GM10248 (cell line): Measurements from ENCODE around the gene COL15A1.

Experiments
- CTCF ChIA-PET: fragments of 300-600 bp; sonication (Branson Sonifier 250); formaldehyde crosslinking; extraction: SDS; loops from one replicate; lab custom pipeline; 2021; ENCODE audit warnings: antibody characterized with exemption; lab: Yijun Ruan, JAX
- POLR2A ChIA-PET: fragments of 350-650 bp; sonication (Branson Sonifier 250); formaldehyde crosslinking; extraction: SDS; loops from one replicate; lab custom pipeline; 2020; ENCODE audit warnings: antibody characterized with exemption; lab: Yijun Ruan, JAX
- DNase-seq: peaks from one replicate; pipeline ENCODE4 v3.0.0; 2012; ENCODE audit errors: extremely low spot score
- TF ChIP-seq, protein P1 (sequence below): IDR thresholded peaks from 2 replicates; pipeline ENCODE4 v1.5.1; 2012; ENCODE audit warnings: mild to moderate bottlenecking, low read depth; ENCODE audit errors: extremely low read depth, missing control alignments, control extremely low read depth

The COL15A1 gene

DNA sequence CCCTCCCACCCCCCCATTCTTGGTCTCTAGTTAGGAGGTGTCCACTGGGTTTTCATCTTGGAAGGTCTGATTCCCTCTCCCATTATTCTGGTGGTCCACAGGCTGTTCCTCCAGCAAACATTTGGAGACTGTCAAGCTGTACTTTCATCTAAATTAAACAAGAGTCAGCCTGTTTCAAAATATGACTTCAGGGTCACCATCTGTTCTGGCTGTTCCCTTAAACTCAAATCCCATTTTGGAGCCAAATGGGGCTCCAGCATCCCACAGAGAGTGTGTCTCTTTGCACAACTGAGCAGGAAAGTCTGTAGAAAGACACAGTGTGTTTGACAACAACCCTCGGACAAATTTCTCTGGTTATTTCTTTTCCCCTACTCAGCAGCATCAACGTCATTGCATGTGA lies 20.5 kb downstream of the COL15A1 start:
- CTCF ChIA-PET = interaction anchor here (1.1 to 4.1 kb wide), 6 partner anchors 9 to 177 kb away, joined by 3 to 26 read pairs (median 4); no protein-coding TSS in a partner anchor
- no peak for DNase-seq
- POLR2A ChIA-PET = no interaction called here
- TF ChIP-seq, protein P1, sequence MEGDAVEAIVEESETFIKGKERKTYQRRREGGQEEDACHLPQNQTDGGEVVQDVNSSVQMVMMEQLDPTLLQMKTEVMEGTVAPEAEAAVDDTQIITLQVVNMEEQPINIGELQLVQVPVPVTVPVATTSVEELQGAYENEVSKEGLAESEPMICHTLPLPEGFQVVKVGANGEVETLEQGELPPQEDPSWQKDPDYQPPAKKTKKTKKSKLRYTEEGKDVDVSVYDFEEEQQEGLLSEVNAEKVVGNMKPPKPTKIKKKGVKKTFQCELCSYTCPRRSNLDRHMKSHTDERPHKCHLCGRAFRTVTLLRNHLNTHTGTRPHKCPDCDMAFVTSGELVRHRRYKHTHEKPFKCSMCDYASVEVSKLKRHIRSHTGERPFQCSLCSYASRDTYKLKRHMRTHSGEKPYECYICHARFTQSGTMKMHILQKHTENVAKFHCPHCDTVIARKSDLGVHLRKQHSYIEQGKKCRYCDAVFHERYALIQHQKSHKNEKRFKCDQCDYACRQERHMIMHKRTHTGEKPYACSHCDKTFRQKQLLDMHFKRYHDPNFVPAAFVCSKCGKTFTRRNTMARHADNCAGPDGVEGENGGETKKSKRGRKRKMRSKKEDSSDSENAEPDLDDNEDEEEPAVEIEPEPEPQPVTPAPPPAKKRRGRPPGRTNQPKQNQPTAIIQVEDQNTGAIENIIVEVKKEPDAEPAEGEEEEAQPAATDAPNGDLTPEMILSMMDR = no peak

DNA sequence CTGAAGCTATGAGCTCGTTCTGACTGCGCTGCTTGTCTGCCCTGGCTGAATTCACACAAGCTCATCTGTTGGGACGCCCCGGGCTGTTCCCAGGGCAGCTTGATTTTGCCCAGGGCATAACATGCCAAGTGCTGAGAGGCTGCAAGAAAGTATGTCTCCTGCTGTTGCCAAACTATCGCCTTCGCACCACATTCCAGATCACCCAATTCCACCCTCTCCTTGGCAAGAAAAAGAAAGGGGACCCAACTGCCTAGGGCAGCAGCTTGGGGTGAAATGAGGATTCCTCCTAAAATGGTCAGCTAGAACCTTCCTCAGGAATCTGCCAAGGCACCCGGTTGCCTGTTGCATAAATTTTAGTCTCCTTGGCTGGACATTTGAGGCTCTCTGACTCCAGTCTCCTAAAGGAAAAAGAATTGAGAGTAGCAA lies 21.2 kb downstream of the COL15A1 start:
- ChIA-PET CTCF (interaction anchor here (1.0 to 4.1 kb wide), 7 partner anchors 8 to 176 kb away, joined by 3 to 26 read pairs (median 3); no protein-coding TSS in a partner anchor), POLR2A (no interaction called here)
- TF ChIP-seq, protein P1 = no peak

DNA sequence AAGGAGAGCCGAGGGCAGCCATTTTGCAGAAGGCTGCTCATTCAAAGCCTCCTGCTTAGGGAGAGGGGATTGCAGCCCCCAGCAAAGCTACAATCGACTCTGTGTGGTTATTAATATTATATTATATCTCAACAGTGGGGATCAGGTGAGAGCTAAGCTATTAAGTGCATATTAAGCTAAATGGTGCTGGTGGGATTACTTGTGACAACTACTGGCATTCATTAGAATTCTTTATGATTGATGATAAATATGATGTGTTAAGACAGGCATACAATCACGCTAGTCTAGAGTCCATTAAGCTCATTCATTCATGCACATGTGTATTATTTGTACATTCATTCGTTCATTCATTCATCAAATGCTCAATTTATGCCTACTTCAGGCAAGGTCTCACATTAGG lies 23.0 kb downstream of the COL15A1 start:
- CTCF ChIA-PET = interaction anchor here (1.0 to 4.1 kb wide), 4 partner anchors 9 to 174 kb away, joined by 3 to 26 read pairs (median 6); no protein-coding TSS in a partner anchor
- POLR2A ChIA-PET = no interaction called here
- TF ChIP-seq, protein P1 = no peak
- no peak for DNase-seq

More for the DNA sequence above, 21.2 kb downstream of the COL15A1 start:
- no peak for DNase-seq

DNA sequence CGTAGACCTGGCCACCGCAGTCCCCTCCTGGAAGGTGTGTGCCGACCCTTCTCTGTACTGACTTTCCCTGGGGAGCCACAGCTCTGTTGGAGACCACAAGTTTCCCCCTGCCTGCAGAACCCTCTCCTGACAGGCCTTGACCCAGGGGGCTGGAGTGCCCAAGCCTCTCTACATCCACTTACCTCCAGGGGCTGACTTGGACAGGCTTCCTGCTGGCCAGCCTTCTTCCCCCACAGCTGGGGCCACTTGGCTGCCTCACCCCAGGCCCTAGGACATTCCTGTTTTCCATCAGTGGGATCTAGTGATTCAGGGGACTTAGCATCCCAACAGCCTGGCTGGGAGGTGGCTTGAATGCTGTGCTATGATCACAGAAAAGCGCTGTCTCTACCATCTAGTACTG lies 23.6 kb downstream of the COL15A1 start:
- TF ChIP-seq, protein P1 = no peak
- no peak for DNase-seq
- ChIA-PET POLR2A (no interaction called here), CTCF (interaction anchor here (1.2 to 4.1 kb wide), 3 partner anchors 8 to 174 kb away, joined by 4 to 26 read pairs (median 8); no protein-coding TSS in a partner anchor)

DNA sequence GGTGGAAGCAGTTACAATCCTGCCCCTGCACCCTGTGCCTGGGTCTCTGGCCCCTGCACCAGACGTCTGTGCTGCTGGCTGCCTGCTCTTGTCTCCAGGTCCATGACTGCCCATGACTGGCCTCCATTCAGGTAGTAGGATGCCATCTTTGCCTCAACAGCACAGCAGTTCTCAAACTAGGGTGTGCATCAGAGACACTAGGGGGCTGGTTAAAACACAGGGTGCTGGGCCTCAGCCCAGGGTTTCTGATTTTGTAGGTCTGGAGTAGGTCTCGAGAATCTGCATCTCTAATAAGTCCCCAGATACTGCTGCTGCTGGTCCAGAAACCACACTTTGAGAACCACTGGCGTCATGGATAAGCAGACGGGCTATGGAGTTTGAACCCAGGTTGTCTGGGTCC lies 24.0 kb downstream of the COL15A1 start:
- TF ChIP-seq, protein P1 = no peak
- ChIA-PET CTCF (interaction anchor here (1.2 to 2.6 kb wide), 2 partner anchors 120 to 173 kb away, joined by 4 to 8 read pairs; no protein-coding TSS in a partner anchor), POLR2A (no interaction called here)
- no peak for DNase-seq

DNA sequence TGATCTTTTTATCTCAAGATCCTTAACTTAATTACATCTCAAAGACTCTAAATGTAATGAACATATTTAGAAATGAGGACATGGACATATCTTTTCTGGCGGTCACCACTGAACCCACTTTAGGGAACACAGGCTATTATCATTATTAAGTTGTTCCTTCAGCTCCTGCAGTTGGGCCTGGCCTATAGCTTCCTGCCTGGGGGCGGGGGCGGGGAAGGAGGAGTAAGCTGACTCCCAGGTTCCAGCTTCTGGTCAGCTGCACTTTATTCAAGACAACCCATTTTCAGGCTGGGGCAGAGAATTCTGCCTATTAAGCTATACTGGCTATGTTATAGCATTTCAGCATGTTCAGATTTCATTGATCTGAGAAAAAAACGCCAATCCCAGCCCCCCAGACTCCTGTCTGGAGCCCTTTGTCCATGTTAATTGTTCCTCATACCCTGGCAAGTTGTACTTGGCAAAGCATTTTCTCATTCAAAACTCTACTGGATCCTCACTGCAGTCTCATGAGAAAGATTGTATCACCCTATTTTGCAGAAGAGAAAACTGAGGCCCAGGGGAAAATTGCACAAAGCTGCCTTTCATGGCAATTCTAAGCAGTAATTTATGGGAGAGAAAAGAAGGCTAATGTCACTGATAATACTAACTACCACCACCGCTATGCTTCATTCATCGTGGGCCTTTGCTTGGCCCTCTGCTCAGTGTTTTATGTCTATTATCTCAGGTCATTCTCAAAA lies 25.1 kb downstream of the COL15A1 start:
- TF ChIP-seq, protein P1 = no peak
- CTCF ChIA-PET = interaction anchor here (1.6 kb wide), 1 partner anchor 173 kb away, joined by 10 read pairs; no protein-coding TSS in a partner anchor
- POLR2A ChIA-PET = no interaction called here
- DNase-seq = no peak
